Measurements from ENCODE around the gene EPHB2. TPM values are rescaled to one million over a fixed set of nuclear protein-coding genes. Genes with fewer than 3 reads are reported as not detected.
A peak's percentile ranks its signal among the peaks of the same experiment; 100 is the strongest.

The EPHB2 gene
- total RNA-seq, 3 donors from 2014 or later, result 22.7 to 76.7 (median 70.8) TPM

- H3K4me1 ChIP-seq (ENCODE audit: low read depth), result no peaks in the 10 kb centered on the region
- intact Hi-C loops (cut with DNase I, micrococcal nuclease), result no loop called here
- no peaks in the 10 kb centered on the region for H3K36me3 ChIP-seq (ENCODE audit: low read depth)
- no peak for TF ChIP-seq CTCF (IDR thresholded peaks at IDR 0.05)
- DNase-seq (no peak), ATAC-seq (no peak)
- no peak overlapping the region for H3K4me3 ChIP-seq
- no peaks in the 10 kb centered on the region for H3K9me3 ChIP-seq
Measured at GRCh38 chr1:22677931-22678896, 32.4 kb upstream of the EPHB2 start.

- peak; percentile 79 for ATAC-seq
- no peaks in the 10 kb centered on the region for H3K4me1 ChIP-seq (ENCODE audit: low read depth)
- TF ChIP-seq CTCF (IDR thresholded peaks at IDR 0.05), result no peak
- no peaks in the 10 kb centered on the region for H3K36me3 ChIP-seq (ENCODE audit: low read depth)
- peak; percentile 72 to 76 (median 72) for DNase-seq
- intact Hi-C loops (cut with DNase I, micrococcal nuclease), result no loop called here
- H3K4me3 ChIP-seq, result no peak overlapping the region
- no peaks in the 10 kb centered on the region for H3K9me3 ChIP-seq
Measured at GRCh38 chr1:22680726-22681125, 29.9 kb upstream of the EPHB2 start.

DNA sequence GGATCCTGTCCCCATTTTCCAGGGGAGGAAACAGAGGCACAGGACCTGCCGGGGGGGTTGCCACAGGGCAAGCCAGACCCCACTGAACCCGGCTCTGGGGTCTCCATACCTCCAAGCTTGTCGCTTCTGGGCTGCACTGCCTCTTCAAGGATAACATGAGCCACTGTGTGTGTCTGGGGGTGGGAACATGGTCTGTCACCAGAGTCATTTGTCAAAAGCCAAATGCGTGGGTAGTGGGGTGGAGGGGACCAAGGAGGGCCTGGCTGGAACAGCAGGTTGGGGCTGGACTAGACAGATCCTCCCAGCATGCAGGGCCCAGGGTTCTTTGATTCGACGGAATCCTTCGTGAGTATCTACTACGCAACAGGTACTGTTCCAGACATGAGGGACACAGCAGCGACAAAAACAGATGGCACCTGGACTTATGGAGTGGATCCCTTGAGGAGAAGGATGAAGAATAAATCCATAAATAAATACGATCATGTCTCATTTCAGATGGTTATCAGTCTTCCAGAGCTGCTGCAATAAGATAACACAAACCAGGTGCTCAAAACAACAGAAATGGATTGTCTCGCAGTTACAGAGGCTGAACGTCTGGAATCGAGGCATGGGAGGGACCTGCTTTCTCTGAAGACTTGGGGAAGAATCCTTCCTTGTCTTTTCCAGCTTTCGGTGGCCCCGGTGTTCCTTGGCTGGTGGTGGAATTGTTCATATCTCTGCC is 28.9 kb upstream of the EPHB2 start:
- DNase-seq (no peak), ATAC-seq (no peak)
- TF ChIP-seq CTCF (IDR thresholded peaks at IDR 0.05), result no peak
- H3K36me3 ChIP-seq (ENCODE audit: low read depth), result no peaks in the 10 kb centered on the region
- H3K4me3 ChIP-seq, result no peak overlapping the region
- intact Hi-C loops (cut with DNase I, micrococcal nuclease), result no loop called here
- no peaks in the 10 kb centered on the region for H3K9me3 ChIP-seq
- H3K4me1 ChIP-seq (ENCODE audit: low read depth), result no peaks in the 10 kb centered on the region

GRCh38 chr1:22683547-22683946 is 27.1 kb upstream of the EPHB2 start:
- no peak for TF ChIP-seq CTCF (IDR thresholded peaks at IDR 0.05)
- no peak overlapping the region for H3K4me3 ChIP-seq
- ATAC-seq (no peak), DNase-seq (no peak)
- intact Hi-C loops (cut with DNase I, micrococcal nuclease), result no loop called here
- no peaks in the 10 kb centered on the region for H3K36me3 ChIP-seq (ENCODE audit: low read depth)
- H3K9me3 ChIP-seq, result no peaks in the 10 kb centered on the region
- no peaks in the 10 kb centered on the region for H3K4me1 ChIP-seq (ENCODE audit: low read depth)

DNA sequence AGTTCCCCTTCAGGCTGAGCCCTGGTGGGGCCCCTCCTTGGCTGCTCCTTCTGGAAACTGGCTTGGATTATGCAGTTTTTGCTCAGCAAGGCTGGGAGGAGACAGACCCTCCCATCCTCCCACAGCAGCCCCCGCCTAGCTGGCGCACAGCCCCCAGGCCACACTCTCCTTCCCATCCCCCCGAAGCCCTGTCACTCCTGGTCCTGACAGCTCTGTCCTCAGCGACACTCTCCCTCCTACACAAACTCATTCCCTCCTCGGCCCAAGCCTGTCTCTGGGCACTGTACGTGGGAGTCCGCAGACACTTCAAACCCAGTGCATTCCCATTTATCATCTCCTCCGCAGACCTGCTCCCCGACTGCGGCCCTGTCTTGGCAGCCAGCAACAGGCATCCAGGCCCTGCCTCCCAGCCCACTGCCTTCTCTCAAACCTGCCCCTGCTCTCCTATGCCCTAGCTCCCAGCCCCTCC is 25.0 kb upstream of the EPHB2 start:
- ATAC-seq, result no peak
- TF ChIP-seq CTCF (IDR thresholded peaks at IDR 0.05), result no peak
- Histone ChIP-seq H3K4me1 (ENCODE audit: low read depth) (no peaks in the 10 kb centered on the region), H3K4me3 (no peak overlapping the region), H3K36me3 (ENCODE audit: low read depth) (no peaks in the 10 kb centered on the region), H3K9me3 (no peaks in the 10 kb centered on the region)
- DNase-seq, result no peak
- intact Hi-C loops (cut with DNase I, micrococcal nuclease), result no loop called here
